ENCODE data around the gene ESF1. TPM values are rescaled to one million over a fixed set of nuclear protein-coding genes. Genes with fewer than 3 reads are reported as not detected.

Gene ESF1
- total and polyA plus RNA-seq, 2 of the 8 experiments (the other 6 are each of a cell fraction or from before 2014, with no cell fraction given), result 1.1 to 32.9 TPM

- DNase-seq (ENCODE audit: low read depth in 1 of 2, low spot score in 2 of 2) (no peak), FAIRE-seq (no peak)
- no peaks in the 10 kb centered on the region for H3K4me1 ChIP-seq (replicated peaks in 1 of 4; ENCODE audit: control insufficient read depth in 3 of 4, insufficient read depth in 4 of 4, low read length in 3 of 4)
- no peak overlapping the region for H2BK12ac ChIP-seq (ENCODE audit: low read depth, low read length)
- H3K79me2 ChIP-seq (ENCODE audit: control insufficient read depth in 1 of 2, insufficient read depth in 2 of 2, low read length in 2 of 2), result no peaks in the 10 kb centered on the region
- H3K9ac ChIP-seq (replicated peaks in 1 of 4; ENCODE audit: extremely low read depth in 1 of 4, low read depth in 3 of 4, low read length in 3 of 4), result no peak overlapping the region
- no peak overlapping the region for H2BK5ac ChIP-seq (ENCODE audit: low read depth, low read length)
- H3K4me3 ChIP-seq (ENCODE audit: extremely low read depth in 1 of 4, insufficient read depth in 2 of 4, low read depth in 3 of 4, low read length in 4 of 4), result no peak overlapping the region
- WGBS, 2 experiments (ENCODE audit: extremely low coverage in 1 of 2, insufficient coverage in 1 of 2, insufficient read length in 1 of 2, insufficient replicate concordance in 2 of 2, low coverage in 1 of 2, low lambda C conversion rate in 2 of 2, missing lambda C conversion rate in 1 of 2), result 91% methylated on average over 3 of the region's 3 CpGs; no CpG with 5 or more reads in 1 of the 2 experiments
- no peaks in the 10 kb centered on the region for H3K9me3 ChIP-seq (ENCODE audit: insufficient read depth in 2 of 2, low read depth in 1 of 2, low read length in 1 of 2)
- H4K91ac ChIP-seq (replicated peaks; ENCODE audit: insufficient read length, low read length), result no peak overlapping the region
- no peak overlapping the region for H3K56ac ChIP-seq (replicated peaks; ENCODE audit: insufficient read length, low read depth, low read length)
- no peak overlapping the region for H2AK5ac ChIP-seq (ENCODE audit: low read depth, low read length)
- no peak overlapping the region for H2AFZ ChIP-seq (ENCODE audit: low read length)
- H3K27ac ChIP-seq (ENCODE audit: low read depth, low read length), result no peak overlapping the region
- no peak overlapping the region for H4K5ac ChIP-seq (ENCODE audit: insufficient read length, low read depth, low read length)
- no peaks in the 10 kb centered on the region for H4K20me1 ChIP-seq (replicated peaks in 1 of 2; ENCODE audit: control insufficient read depth in 1 of 2, insufficient read depth in 2 of 2, low read length in 2 of 2)
- H3K27me3 ChIP-seq (replicated peaks in 1 of 4; ENCODE audit: control insufficient read depth in 3 of 4, extremely low read depth in 1 of 4, insufficient read depth in 3 of 4, low read length in 3 of 4), result no peaks in the 10 kb centered on the region
- ChIA-PET CTCF (ENCODE audit: partially characterized antibody) (no interaction called here), POLR2A (ENCODE audit: partially characterized antibody) (interaction anchor here (0.5 kb wide), 1 partner anchor 10 kb away, joined by 3 read pairs; no protein-coding TSS in a partner anchor)
- H3K4me2 ChIP-seq (ENCODE audit: insufficient read depth in 1 of 2, low read depth in 2 of 2, low read length in 2 of 2), result no peak overlapping the region
- no peak overlapping the region for H2BK20ac ChIP-seq (ENCODE audit: low read length)
- H3K23me2 ChIP-seq (ENCODE audit: low read depth, low read length), result no peaks in the 10 kb centered on the region
- no peak overlapping the region for H2BK120ac ChIP-seq (replicated peaks; ENCODE audit: low read depth, low read length)
- no peaks in the 10 kb centered on the region for H3K79me1 ChIP-seq (ENCODE audit: low read depth, low read length)
- no peak overlapping the region for H3K23ac ChIP-seq (ENCODE audit: insufficient read length)
- no peak overlapping the region for H2BK15ac ChIP-seq (ENCODE audit: low read length)
- no peak overlapping the region for H3K18ac ChIP-seq (ENCODE audit: extremely low read depth, low read length)
- H4K8ac ChIP-seq (ENCODE audit: extremely low read depth, insufficient read depth, low read length), result no peak overlapping the region
- H3K36me3 ChIP-seq (ENCODE audit: control insufficient read depth in 2 of 4, insufficient read depth in 4 of 4, low read length in 3 of 4), result no peaks in the 10 kb centered on the region
- H3K14ac ChIP-seq (ENCODE audit: insufficient read length), result no peak overlapping the region
- H3K4ac ChIP-seq (replicated peaks; ENCODE audit: insufficient read length, low read depth, low read length), result no peak overlapping the region
- TF ChIP-seq ATF3 (IDR thresholded peaks at IDR 0.05; ENCODE audit: insufficient read depth, low read depth, low read length), result no peak
- no peak for TF ChIP-seq SRF (IDR thresholded peaks at IDR 0.05; ENCODE audit: low read depth, low read length)
- TF ChIP-seq SP4 (IDR thresholded peaks at IDR 0.05; ENCODE audit: low read length), result no peak
- no peak for TF ChIP-seq ZNF274 (IDR thresholded peaks at IDR 0.05; ENCODE audit: borderline replicate concordance, extremely low read depth, low read length)
- TF ChIP-seq CBX5 (IDR thresholded peaks at IDR 0.05; ENCODE audit: low read depth, low read length), result no peak
- TF ChIP-seq TAF1 (IDR thresholded peaks at IDR 0.05; ENCODE audit: low read depth, low read length), result no peak
- no peak for TF ChIP-seq PHF8 (conservative IDR thresholded peaks at IDR 0.05; ENCODE audit: low read depth, low read length)
- no peak for TF ChIP-seq BACH1 (IDR thresholded peaks at IDR 0.05; ENCODE audit: low read length)
- no peak for TF ChIP-seq POLR2A (IDR thresholded peaks at IDR 0.05; ENCODE audit: control extremely low read depth in 1 of 2, low read depth in 2 of 2, low read length in 2 of 2)
- no peak for TF ChIP-seq RNF2 (IDR thresholded peaks at IDR 0.05; ENCODE audit: borderline replicate concordance, low read depth, low read length, missing control alignments, poor library complexity, severe bottlenecking)
- no peak for TF ChIP-seq FOSL1 (IDR thresholded peaks at IDR 0.05; ENCODE audit: insufficient read depth, low read depth, low read length)
- no peak for TF ChIP-seq KDM4A (IDR thresholded peaks at IDR 0.05; ENCODE audit: low read depth, low read length, severe bottlenecking)
- no peak for TF ChIP-seq YY1 (IDR thresholded peaks at IDR 0.05; ENCODE audit: low read depth, low read length)
- no peak for TF ChIP-seq EZH2 (IDR thresholded peaks at IDR 0.05; ENCODE audit: low read depth, low read length, severe bottlenecking)
- no peak for TF ChIP-seq SAP30 (IDR thresholded peaks at IDR 0.05; ENCODE audit: insufficient read depth, insufficient replicate concordance, low read length)
These were observed 108.0 kb downstream of the ESF1 start for GRCh38 chr20:13676682-13677081.

All from H1 (cell line).